IMR-90 (cell line): ENCODE measurements around the gene CSTB. TPM values are rescaled to one million over a fixed set of nuclear protein-coding genes. Genes with fewer than 3 reads are reported as not detected.

ENCODE experiments used
- ATAC-seq: fragments of 200-7000 bp; cut with Tn5 transposase; 2 replicates; pipeline ENCODE4 v1.9.1; 2020; ENCODE audit warnings: low read depth, mild to moderate bottlenecking, moderate library complexity
- BruUV-seq: library from RNA; stranded (reverse); fragments of 400-500 nt; replicated peaks from 2 replicates; lab custom pipeline; 2021; lab: Mats Ljungman, UMichigan
- CTCF ChIA-PET: fragments of 300-600 bp; formaldehyde crosslinking; extraction: SDS; loops from one replicate; lab custom pipeline; 2021; ENCODE audit warnings: antibody characterized with exemption; lab: Yijun Ruan, JAX
- POLR2A ChIA-PET: fragments of 300-600 bp; sonication (Branson Sonifier 250); formaldehyde crosslinking; loops from one replicate; lab custom pipeline; 2022; ENCODE audit warnings: antibody characterized with exemption; ENCODE audit not compliant: unreplicated experiment; lab: Charles Lee
- DNase-seq: peaks from one replicate; pipeline ENCODE4 v3.0.0; 2013
- H2AFZ ChIP-seq: replicated peaks from 2 replicates; pipeline ENCODE3; 2013; ENCODE audit warnings: low read length, mild to moderate bottlenecking; ENCODE audit not compliant: poor library complexity
- H2AK5ac ChIP-seq: 2 replicates; pipeline ENCODE4 v1.6.1; 2013; ENCODE audit warnings: low read depth, low read length, inconsistent platforms
- H2AK9ac ChIP-seq: replicated peaks from 2 replicates; pipeline ENCODE3; 2013; ENCODE audit warnings: mild to moderate bottlenecking, low read depth, low read length, moderate library complexity; ENCODE audit not compliant: poor library complexity
- H2BK120ac ChIP-seq: 2 replicates; pipeline ENCODE4 v1.6.1; 2013; ENCODE audit warnings: low read depth, low read length, inconsistent platforms
- H2BK15ac ChIP-seq: 3 replicates; pipeline ENCODE4 v1.6.1; 2013; ENCODE audit warnings: low read depth, low read length, inconsistent platforms
- H2BK20ac ChIP-seq: 2 replicates; pipeline ENCODE4 v1.6.1; 2013; ENCODE audit warnings: low read depth, mild to moderate bottlenecking, inconsistent platforms, low read length, moderate library complexity
- H2BK5ac ChIP-seq: 2 replicates; pipeline ENCODE4 v1.6.1; 2013; ENCODE audit warnings: mild to moderate bottlenecking, low read depth, low read length, inconsistent platforms; ENCODE audit not compliant: poor library complexity, severe bottlenecking
- H3K14ac ChIP-seq: replicated peaks from 2 replicates; pipeline ENCODE4 v1.6.1; 2013; ENCODE audit warnings: low read depth, low read length, inconsistent platforms
- H3K18ac ChIP-seq: 2 replicates; pipeline ENCODE4 v1.6.1; 2013; ENCODE audit warnings: low read depth, low read length, control low read depth
- H3K23ac ChIP-seq: 2 replicates; pipeline ENCODE4 v1.6.1; 2013; ENCODE audit warnings: low read depth, low read length, inconsistent platforms
- H3K27ac ChIP-seq: 2 replicates; pipeline ENCODE4 v1.5.1; 2013; ENCODE audit warnings: mild to moderate bottlenecking, control low read depth, low read length; ENCODE audit not compliant: insufficient read depth
- H3K27me3 ChIP-seq: 2 replicates; pipeline ENCODE4 v1.6.1; 2013; ENCODE audit warnings: low read length; ENCODE audit not compliant: control insufficient read depth, insufficient read depth
- H3K36me3 ChIP-seq: 2 replicates; pipeline ENCODE4 v1.6.1; 2013; ENCODE audit warnings: low read length, mixed read lengths; ENCODE audit not compliant: control insufficient read depth, insufficient read depth
- H3K4ac ChIP-seq: 2 replicates; pipeline ENCODE4 v1.6.1; 2013; ENCODE audit warnings: low read depth, low read length, inconsistent platforms
- H3K4me1 ChIP-seq: 2 replicates; pipeline ENCODE4 v1.6.1; 2013; ENCODE audit warnings: low read length, mixed read lengths; ENCODE audit not compliant: control insufficient read depth, insufficient read depth
- H3K4me2 ChIP-seq: 2 replicates; pipeline ENCODE4 v1.6.1; 2013; ENCODE audit warnings: low read depth, mild to moderate bottlenecking, control low read depth, low read length, moderate library complexity
- H3K4me3 ChIP-seq: 2 replicates; pipeline ENCODE4 v1.5.1; 2013; ENCODE audit warnings: low read depth, mild to moderate bottlenecking, control low read depth, low read length, moderate library complexity; ENCODE audit not compliant: insufficient read depth
- H3K56ac ChIP-seq: 2 replicates; pipeline ENCODE4 v1.6.1; 2013; ENCODE audit warnings: low read length, inconsistent platforms; ENCODE audit not compliant: insufficient read depth; ENCODE audit errors: extremely low read depth
- H3K79me1 ChIP-seq, 2 experiments: 2 replicates each; pipeline ENCODE4 v1.6.1; 2013; ENCODE audit warnings: low read length in 2 of 2, inconsistent platforms in 1 of 2, low read depth in 1 of 2
- H3K9ac ChIP-seq: 2 replicates; pipeline ENCODE4 v1.6.1; 2013; ENCODE audit warnings: low read depth, low read length, control low read depth
- H3K9me1 ChIP-seq: 2 replicates; pipeline ENCODE4 v1.6.1; 2013; ENCODE audit warnings: low read length, inconsistent platforms; ENCODE audit not compliant: insufficient read depth
- H3K9me3 ChIP-seq: 2 replicates; pipeline ENCODE4 v1.6.1; 2013; ENCODE audit warnings: low read length; ENCODE audit not compliant: control insufficient read depth, insufficient read depth
- H4K20me1 ChIP-seq: 2 replicates; pipeline ENCODE4 v1.6.1; 2013; ENCODE audit warnings: low read length, inconsistent platforms; ENCODE audit not compliant: insufficient read depth
- H4K5ac ChIP-seq: 2 replicates; pipeline ENCODE4 v1.6.1; 2013; ENCODE audit warnings: mild to moderate bottlenecking, low read depth, low read length, control low read depth
- H4K8ac ChIP-seq, 2 experiments: 2 replicates each; pipeline ENCODE4 v1.6.1; 2013; ENCODE audit warnings: low read depth in 2 of 2, low read length in 2 of 2, control low read depth in 1 of 2, inconsistent platforms in 1 of 2
- H4K91ac ChIP-seq: 2 replicates; pipeline ENCODE4 v1.6.1; 2013; ENCODE audit warnings: low read depth, low read length, inconsistent platforms; ENCODE audit not compliant: insufficient read depth
- BHLHE40 ChIP-seq: fragments of 150-350 bp; IDR thresholded peaks from 2 replicates; pipeline ENCODE4 v1.6.1; 2016; ENCODE audit warnings: mild to moderate bottlenecking, low read depth, low read length
- CEBPB ChIP-seq: IDR thresholded peaks from 2 replicates; pipeline ENCODE4 v1.6.1; 2012; ENCODE audit warnings: low read depth, low read length, improper control_type of control experiment
- CHD1 ChIP-seq: IDR thresholded peaks from 2 replicates; pipeline ENCODE4 v1.6.1; 2012; ENCODE audit warnings: low read depth, low read length, improper control_type of control experiment
- FOS ChIP-seq: fragments of 150-350 bp; IDR thresholded peaks from 2 replicates; pipeline ENCODE4 v1.6.1; 2016; ENCODE audit warnings: low read depth, low read length
- MAFK ChIP-seq: IDR thresholded peaks from 2 replicates; pipeline ENCODE4 v1.6.1; 2012; ENCODE audit warnings: low read depth, low read length, improper control_type of control experiment
- MAZ ChIP-seq: IDR thresholded peaks from 2 replicates; pipeline ENCODE4 v1.6.1; 2012; ENCODE audit warnings: low read depth, mild to moderate bottlenecking, low read length, improper control_type of control experiment, moderate library complexity, borderline replicate concordance
- MXI1 ChIP-seq: IDR thresholded peaks from 2 replicates; pipeline ENCODE4 v1.6.1; 2012; ENCODE audit warnings: low read depth, mild to moderate bottlenecking, low read length, moderate library complexity, borderline replicate concordance
- NFE2L2 ChIP-seq: fragments of 150-350 bp; IDR thresholded peaks from 2 replicates; pipeline ENCODE4 v1.6.1; 2016; ENCODE audit warnings: low read depth, mild to moderate bottlenecking, low read length
- POLR2A ChIP-seq: IDR thresholded peaks from 2 replicates; pipeline ENCODE4 v1.6.1; 2012; ENCODE audit warnings: mild to moderate bottlenecking, low read depth, low read length
- RAD21 ChIP-seq: IDR thresholded peaks from 2 replicates; pipeline ENCODE4 v1.6.1; 2012; ENCODE audit warnings: low read length, improper control_type of control experiment
- RCOR1 ChIP-seq: IDR thresholded peaks from 2 replicates; pipeline ENCODE4 v1.6.1; 2012; ENCODE audit warnings: mild to moderate bottlenecking, low read length, improper control_type of control experiment; ENCODE audit not compliant: insufficient replicate concordance
- RFX5 ChIP-seq: IDR thresholded peaks from 2 replicates; pipeline ENCODE4 v1.8.0; 2012; ENCODE audit warnings: low read depth, mild to moderate bottlenecking, low read length, moderate library complexity
- SMC3 ChIP-seq: fragments of 150-350 bp; IDR thresholded peaks from 2 replicates; pipeline ENCODE4 v1.6.1; 2016; ENCODE audit warnings: low read depth, mild to moderate bottlenecking, antibody characterized with exemption, low read length, moderate library complexity
- WGBS, 2 experiments: methylation state at CpG; one replicate each; pipeline versions ENCODE4 v1.1.5 to v1.1.7; 2013; ENCODE audit warnings: missing lambda C conversion rate in 2 of 2; ENCODE audit not compliant: insufficient read length in 1 of 2; ENCODE audit errors: extremely low coverage in 2 of 2; 5-methylcytosine and 5-hydroxymethylcytosine counted together
- dilution Hi-C: fragments of 300-500 bp; cut with HindIII; formaldehyde crosslinking; loops from one replicate; pipeline ENCODE4 v1.14.3; 2018; ENCODE audit warnings: low sequenced_read_pairs; ENCODE audit not compliant: unreplicated experiment
- in situ Hi-C: fragments of 300-500 bp; cut with MboI; formaldehyde crosslinking; loops from 3 replicates; pipeline ENCODE4 v1.14.3; 2019; ENCODE audit warnings: low sequenced_read_pairs, inconsistent platforms, mixed read lengths
- intact Hi-C: fragments of 100-400 bp; cut with micrococcal nuclease; formaldehyde crosslinking; loops from 2 replicates; pipeline ENCODE4 v1.10.0; 2022
- polyA plus RNA-seq, 3 experiments: library from polyadenylated mRNA; depleted of rRNA; stranded (reverse); fragments of >200 nt; gene quantifications; 2 replicates each; pipeline ENCODE4 v1.2.3, GENCODE V29; 2012; ENCODE audit warnings: low replicate concordance in 1 of 3
- total RNA-seq: library from RNA; depleted of rRNA; stranded (reverse); fragments of >200 nt; gene quantifications from 2 replicates; pipeline ENCODE4 v1.2.3, GENCODE V29; 2012
- TF ChIP-seq, protein P1 (sequence below): fragments of 150-350 bp; IDR thresholded peaks from 2 replicates; pipeline ENCODE4 v1.6.1; 2017; ENCODE audit warnings: mild to moderate bottlenecking, antibody characterized with exemption, low read length, low read depth
- TF ChIP-seq, protein P2 (sequence below): fragments of 150-350 bp; IDR thresholded peaks from 2 replicates; pipeline ENCODE4 v1.6.1; 2016; ENCODE audit warnings: low read depth, mild to moderate bottlenecking, low read length, moderate library complexity, borderline replicate concordance
- TF ChIP-seq, protein P3 (sequence below): conservative IDR thresholded peaks from 2 replicates; pipeline ENCODE4 v1.5.1; 2012; ENCODE audit warnings: mild to moderate bottlenecking, low read depth, low read length, improper control_type of control experiment

CSTB gene
- total and polyA plus RNA-seq, 2 of the 4 experiments (the other 2 are of a cell fraction), result 6.1 to 71.7 TPM

DNA sequence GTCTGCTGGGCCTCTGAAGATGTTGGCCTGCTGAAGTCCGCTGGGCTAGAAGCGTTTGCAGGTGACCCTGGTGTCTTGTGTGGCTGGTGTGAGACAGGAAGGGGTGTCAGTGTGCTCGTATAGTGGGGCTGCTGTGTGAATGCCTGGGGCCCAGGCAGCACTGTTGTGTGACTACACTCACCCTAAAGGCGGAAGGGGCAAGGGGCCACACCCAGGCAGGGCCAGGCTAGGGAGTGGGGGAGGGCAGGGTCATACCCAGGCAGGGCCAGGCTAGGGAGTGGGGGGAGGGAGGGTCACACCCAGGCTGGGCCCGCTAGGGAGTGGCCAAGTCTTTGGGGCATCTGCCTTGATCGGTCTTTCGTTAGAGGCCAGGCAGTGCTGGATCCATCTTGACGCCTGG is 32.2 kb downstream of the CSTB start:
- no peak overlapping the region for H2BK15ac ChIP-seq
- H3K23ac ChIP-seq, result no peak overlapping the region
- peaks cover 26% of the 10 kb centered on the region for H4K20me1 ChIP-seq
- TF ChIP-seq, protein P1, sequence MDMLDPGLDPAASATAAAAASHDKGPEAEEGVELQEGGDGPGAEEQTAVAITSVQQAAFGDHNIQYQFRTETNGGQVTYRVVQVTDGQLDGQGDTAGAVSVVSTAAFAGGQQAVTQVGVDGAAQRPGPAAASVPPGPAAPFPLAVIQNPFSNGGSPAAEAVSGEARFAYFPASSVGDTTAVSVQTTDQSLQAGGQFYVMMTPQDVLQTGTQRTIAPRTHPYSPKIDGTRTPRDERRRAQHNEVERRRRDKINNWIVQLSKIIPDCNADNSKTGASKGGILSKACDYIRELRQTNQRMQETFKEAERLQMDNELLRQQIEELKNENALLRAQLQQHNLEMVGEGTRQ, result no peak
- TF ChIP-seq MAZ (no peak), POLR2A (no peak), SMC3 (no peak), CEBPB (no peak), MXI1 (no peak), RCOR1 (no peak), MAFK (no peak), CHD1 (no peak), NFE2L2 (no peak), RAD21 (no peak), FOS (no peak), RFX5 (no peak), BHLHE40 (no peak)
- TF ChIP-seq, protein P2, sequence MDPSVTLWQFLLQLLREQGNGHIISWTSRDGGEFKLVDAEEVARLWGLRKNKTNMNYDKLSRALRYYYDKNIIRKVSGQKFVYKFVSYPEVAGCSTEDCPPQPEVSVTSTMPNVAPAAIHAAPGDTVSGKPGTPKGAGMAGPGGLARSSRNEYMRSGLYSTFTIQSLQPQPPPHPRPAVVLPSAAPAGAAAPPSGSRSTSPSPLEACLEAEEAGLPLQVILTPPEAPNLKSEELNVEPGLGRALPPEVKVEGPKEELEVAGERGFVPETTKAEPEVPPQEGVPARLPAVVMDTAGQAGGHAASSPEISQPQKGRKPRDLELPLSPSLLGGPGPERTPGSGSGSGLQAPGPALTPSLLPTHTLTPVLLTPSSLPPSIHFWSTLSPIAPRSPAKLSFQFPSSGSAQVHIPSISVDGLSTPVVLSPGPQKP, result no peak
- TF ChIP-seq, protein P3, sequence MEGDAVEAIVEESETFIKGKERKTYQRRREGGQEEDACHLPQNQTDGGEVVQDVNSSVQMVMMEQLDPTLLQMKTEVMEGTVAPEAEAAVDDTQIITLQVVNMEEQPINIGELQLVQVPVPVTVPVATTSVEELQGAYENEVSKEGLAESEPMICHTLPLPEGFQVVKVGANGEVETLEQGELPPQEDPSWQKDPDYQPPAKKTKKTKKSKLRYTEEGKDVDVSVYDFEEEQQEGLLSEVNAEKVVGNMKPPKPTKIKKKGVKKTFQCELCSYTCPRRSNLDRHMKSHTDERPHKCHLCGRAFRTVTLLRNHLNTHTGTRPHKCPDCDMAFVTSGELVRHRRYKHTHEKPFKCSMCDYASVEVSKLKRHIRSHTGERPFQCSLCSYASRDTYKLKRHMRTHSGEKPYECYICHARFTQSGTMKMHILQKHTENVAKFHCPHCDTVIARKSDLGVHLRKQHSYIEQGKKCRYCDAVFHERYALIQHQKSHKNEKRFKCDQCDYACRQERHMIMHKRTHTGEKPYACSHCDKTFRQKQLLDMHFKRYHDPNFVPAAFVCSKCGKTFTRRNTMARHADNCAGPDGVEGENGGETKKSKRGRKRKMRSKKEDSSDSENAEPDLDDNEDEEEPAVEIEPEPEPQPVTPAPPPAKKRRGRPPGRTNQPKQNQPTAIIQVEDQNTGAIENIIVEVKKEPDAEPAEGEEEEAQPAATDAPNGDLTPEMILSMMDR, result no peak
- H3K79me1 ChIP-seq, result peaks cover 14 to 54% of the 10 kb centered on the region in 2 experiments
- H3K9me1 ChIP-seq, result peaks cover 7% of the 10 kb centered on the region; the same call in 1 of the 2 replicates
- 100% methylated on average over 1 of the region's 8 CpGs; no CpG with 5 or more reads in 1 of the 2 experiments for WGBS, 2 experiments
- H3K4me2 ChIP-seq, result no peak overlapping the region
- H2AK5ac ChIP-seq, result no peak overlapping the region
- ATAC-seq (no peak), DNase-seq (no peak)
- ChIA-PET CTCF (no interaction called here), POLR2A (no interaction called here)
- H3K14ac ChIP-seq, result no peak overlapping the region
- no peak overlapping the region for H3K4ac ChIP-seq
- H3K56ac ChIP-seq, result no peak overlapping the region
- intact Hi-C loops (no loop called here), in situ Hi-C loops (no loop called here), dilution Hi-C loops (no loop called here)
- H3K36me3 ChIP-seq, result peaks cover 52% of the 10 kb centered on the region
- no peaks in the 10 kb centered on the region for H3K27me3 ChIP-seq
- no peak overlapping the region for H2BK5ac ChIP-seq
- no TSS peak for BruUV-seq
- H3K4me3 ChIP-seq, result no peak overlapping the region
- no peak overlapping the region for H2AFZ ChIP-seq
- no peaks in the 10 kb centered on the region for H3K9me3 ChIP-seq
- no peak overlapping the region for H3K18ac ChIP-seq
- no peak overlapping the region for H3K27ac ChIP-seq
- H2BK20ac ChIP-seq, result no peak overlapping the region
- no peak overlapping the region for H4K5ac ChIP-seq
- no peaks in the 10 kb centered on the region for H3K4me1 ChIP-seq
- no peak overlapping the region for H4K8ac ChIP-seq
- no peak overlapping the region for H4K91ac ChIP-seq
- H2AK9ac ChIP-seq, result no peak overlapping the region
- H3K9ac ChIP-seq, result no peak overlapping the region
- no peak overlapping the region for H2BK120ac ChIP-seq
